Measurements from ENCODE around the gene ANXA5. TPM values are rescaled to one million over a fixed set of nuclear protein-coding genes. Genes with fewer than 3 reads are reported as not detected.
A peak's percentile ranks its signal among the peaks of the same experiment; 100 is the strongest.

ANXA5 gene
- total and polyA plus RNA-seq, 12 donors: 90.8 to 285 (median 115) TPM

DNA sequence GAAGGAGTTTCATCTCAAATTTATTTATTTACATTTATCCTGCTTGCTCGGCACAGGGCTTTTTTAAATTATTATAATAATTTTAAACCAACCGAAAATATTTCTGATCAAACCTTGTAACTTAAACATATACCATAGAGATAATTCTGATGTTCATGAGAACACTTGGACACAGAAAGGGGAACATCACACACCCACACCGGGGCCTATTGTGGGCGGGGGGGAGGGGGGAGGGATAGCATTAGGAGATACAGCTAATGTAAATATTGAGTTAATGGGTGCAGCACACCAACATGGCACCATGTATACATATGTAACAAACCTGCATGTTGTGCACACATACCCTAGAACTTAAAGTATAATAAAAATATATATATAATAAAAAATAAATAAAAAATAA lies 2.9 kb downstream of the ANXA5 start:
- peak overlapping the region in 6 of 10 donors; percentile 90 to 99 (median 99) for H3K4me3 ChIP-seq
- peaks cover 4 to 86% (median 78%) of the 10 kb centered on the region in 9 donors for H3K4me1 ChIP-seq
- H3K9me3 ChIP-seq: no peaks in the 10 kb centered on the region
- TF ChIP-seq, protein P1, sequence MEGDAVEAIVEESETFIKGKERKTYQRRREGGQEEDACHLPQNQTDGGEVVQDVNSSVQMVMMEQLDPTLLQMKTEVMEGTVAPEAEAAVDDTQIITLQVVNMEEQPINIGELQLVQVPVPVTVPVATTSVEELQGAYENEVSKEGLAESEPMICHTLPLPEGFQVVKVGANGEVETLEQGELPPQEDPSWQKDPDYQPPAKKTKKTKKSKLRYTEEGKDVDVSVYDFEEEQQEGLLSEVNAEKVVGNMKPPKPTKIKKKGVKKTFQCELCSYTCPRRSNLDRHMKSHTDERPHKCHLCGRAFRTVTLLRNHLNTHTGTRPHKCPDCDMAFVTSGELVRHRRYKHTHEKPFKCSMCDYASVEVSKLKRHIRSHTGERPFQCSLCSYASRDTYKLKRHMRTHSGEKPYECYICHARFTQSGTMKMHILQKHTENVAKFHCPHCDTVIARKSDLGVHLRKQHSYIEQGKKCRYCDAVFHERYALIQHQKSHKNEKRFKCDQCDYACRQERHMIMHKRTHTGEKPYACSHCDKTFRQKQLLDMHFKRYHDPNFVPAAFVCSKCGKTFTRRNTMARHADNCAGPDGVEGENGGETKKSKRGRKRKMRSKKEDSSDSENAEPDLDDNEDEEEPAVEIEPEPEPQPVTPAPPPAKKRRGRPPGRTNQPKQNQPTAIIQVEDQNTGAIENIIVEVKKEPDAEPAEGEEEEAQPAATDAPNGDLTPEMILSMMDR (IDR thresholded peaks at IDR 0.05): no peak
- peaks cover 0 to 35% (median 0%) of the 10 kb centered on the region in 9 donors for H3K36me3 ChIP-seq
- ATAC-seq (no peak), DNase-seq (no peak)
- H3K27ac ChIP-seq: peak overlapping the region in 1 of 10 donors; percentile 99
- 78 to 79% methylated on average over 4 of the region's 4 CpGs for WGBS, 2 donors
- intact Hi-C loops (cut with DNase I): no loop called here
- H3K27me3 ChIP-seq: no peaks in the 10 kb centered on the region

DNA sequence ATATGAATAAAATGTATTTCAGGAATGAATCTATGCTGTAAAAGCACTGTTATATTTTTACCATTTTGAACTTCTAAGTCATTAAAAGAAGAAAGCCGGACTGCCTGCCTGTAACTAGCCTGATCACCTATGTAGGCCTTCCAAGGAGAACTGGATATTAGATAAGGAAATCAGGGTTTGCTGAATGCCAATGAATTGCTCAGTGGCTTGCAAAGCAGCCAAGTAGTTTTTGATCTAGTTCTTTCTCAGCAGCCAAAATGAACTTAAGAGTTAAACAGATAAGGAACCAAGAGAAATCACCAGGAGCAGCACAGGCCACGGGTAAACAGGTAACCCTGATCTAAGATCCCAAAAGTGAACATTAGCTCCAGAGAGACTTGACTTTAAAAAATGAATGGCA lies 3.3 kb downstream of the ANXA5 start:
- intact Hi-C loops (cut with DNase I): no loop called here
- DNase-seq: no peak
- TF ChIP-seq, protein P1 (IDR thresholded peaks at IDR 0.05): no peak
- 60% methylated on average over 2 of the region's 2 CpGs for WGBS, 2 donors
- peaks cover 0 to 38% (median 0%) of the 10 kb centered on the region in 9 donors for H3K36me3 ChIP-seq
- no peaks in the 10 kb centered on the region for H3K9me3 ChIP-seq
- ATAC-seq: no peak
- H3K27me3 ChIP-seq: no peaks in the 10 kb centered on the region
- H3K4me1 ChIP-seq: peaks cover 4 to 86% (median 83%) of the 10 kb centered on the region in 9 donors
- H3K27ac ChIP-seq: no peak overlapping the region
- H3K4me3 ChIP-seq: peak overlapping the region in 5 of 10 donors; percentile 90 to 99 (median 99)

DNA sequence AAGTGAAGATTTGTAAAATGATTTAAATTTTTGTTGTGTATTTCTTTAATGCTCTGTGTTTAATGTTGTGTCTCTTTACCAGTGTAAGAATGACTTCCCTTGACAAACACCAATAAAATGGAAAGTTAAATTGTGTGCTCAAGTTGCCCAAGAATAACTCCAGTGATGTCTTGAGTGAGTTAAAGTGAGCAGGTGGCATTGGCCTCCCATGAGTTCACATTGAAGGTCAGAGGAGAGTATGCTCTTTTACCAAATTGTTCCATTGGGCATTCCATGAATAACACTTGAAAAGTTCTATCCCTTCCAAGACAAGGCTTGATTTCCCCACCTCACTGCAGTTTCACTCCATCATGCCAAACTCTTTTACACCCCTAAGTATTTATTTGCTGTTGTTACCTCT lies 4.5 kb downstream of the ANXA5 start:
- Histone ChIP-seq H3K4me3 (no peak overlapping the region), H3K9me3 (no peaks in the 10 kb centered on the region), H3K27me3 (no peaks in the 10 kb centered on the region), H3K36me3 (peaks cover 0 to 47% (median 0%) of the 10 kb centered on the region in 9 donors), H3K4me1 (peaks cover 4 to 86% (median 76%) of the 10 kb centered on the region in 9 donors), H3K27ac (peak overlapping the region in 2 of 10 donors; percentile 24 to 61)
- TF ChIP-seq, protein P1 (IDR thresholded peaks at IDR 0.05): no peak
- intact Hi-C loops (cut with DNase I): no loop called here
- no peak for DNase-seq
- ATAC-seq: no peak

DNA sequence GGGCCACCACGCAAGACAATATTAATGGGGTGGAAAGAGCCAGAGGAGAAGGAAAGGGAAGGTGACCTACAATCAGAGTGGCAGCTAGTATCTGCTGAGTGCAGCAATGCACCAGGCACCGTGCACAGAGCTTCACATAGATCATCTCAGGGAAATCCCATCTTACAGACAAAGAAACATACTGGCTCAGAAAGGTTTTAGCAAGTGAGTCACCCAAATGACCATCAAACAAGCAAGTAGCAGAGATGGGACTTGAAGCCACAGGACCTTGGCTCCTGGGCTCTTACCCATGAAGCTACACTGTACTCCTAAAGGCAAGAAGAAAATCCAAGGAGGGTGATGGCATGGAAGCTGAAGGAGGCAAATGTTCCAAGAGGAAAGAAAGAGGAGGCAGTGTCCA lies 6.8 kb downstream of the ANXA5 start:
- Histone ChIP-seq H3K4me1 (peaks cover 4 to 85% (median 67%) of the 10 kb centered on the region in 9 donors), H3K27ac (peak overlapping the region in 6 of 10 donors; percentile 18 to 65 (median 42)), H3K36me3 (peaks cover 0 to 62% (median 10%) of the 10 kb centered on the region in 9 donors), H3K27me3 (no peaks in the 10 kb centered on the region), H3K9me3 (no peaks in the 10 kb centered on the region), H3K4me3 (peak overlapping the region in 1 of 10 donors; percentile 2)
- TF ChIP-seq, protein P1 (IDR thresholded peaks at IDR 0.05): no peak
- DNase-seq (no peak), ATAC-seq (no peak)
- intact Hi-C loops (cut with DNase I): no loop called here
- WGBS, 2 donors: 74 to 77% methylated on average over 2 of the region's 2 CpGs

Measured in heart right ventricle (tissue), 16 donors.